Fibroblast of skin of right biceps (primary cell): Measurements from ENCODE around the gene C2orf78.
"Not testable (repeated sequence)": the region's sequence is repeated elsewhere in the genome, so short reads cannot be mapped to it uniquely, and the experiment has no call there.

ENCODE experiments used
- DNase-seq: peaks from one replicate; pipeline ENCODE4 v3.0.0-alpha.2; 2013

The C2orf78 gene, protein sequence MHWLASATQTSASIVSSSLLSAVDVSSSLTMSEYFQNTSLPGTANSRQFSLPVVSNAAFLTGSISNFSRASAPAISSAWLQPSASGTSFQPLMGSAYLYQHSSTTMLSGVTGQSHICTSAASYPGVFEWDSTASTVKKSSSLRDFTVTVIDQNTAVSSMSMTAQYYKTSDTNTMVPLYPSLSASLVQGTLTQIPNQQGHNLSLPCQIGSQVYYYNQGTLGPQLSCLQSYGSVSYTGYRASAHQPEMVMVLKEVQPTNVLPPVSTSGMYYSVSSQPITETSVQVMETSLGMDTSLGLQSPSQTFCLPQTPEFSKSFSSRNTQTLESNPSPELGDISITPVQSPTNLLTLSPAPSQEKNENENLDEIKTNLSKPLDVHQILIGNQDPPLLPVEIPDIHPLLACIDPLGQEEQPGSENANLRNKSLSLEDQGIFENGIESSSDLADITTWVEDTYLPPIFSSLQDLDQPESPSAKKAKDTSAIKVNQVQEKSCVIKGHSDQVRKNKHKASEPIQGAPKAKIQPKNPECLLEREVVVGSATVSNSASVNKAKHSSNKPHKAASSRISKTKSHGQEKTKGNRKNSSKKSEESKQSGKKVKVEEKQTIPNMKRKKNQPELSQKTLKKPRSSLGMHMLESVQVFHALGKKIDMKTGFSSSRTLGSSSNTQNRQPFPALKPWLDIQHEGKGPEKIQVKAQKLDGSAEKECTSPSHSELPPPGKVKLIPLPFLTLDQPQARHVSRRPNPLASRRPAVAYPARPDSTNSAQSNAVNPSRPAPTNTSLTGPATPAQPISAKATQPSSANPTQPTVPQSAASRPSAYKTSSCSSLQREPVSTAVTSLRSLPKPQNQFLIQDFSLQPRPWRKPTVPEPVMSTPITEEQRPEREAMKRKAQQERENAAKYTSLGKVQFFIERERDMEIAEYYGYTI

DNA sequence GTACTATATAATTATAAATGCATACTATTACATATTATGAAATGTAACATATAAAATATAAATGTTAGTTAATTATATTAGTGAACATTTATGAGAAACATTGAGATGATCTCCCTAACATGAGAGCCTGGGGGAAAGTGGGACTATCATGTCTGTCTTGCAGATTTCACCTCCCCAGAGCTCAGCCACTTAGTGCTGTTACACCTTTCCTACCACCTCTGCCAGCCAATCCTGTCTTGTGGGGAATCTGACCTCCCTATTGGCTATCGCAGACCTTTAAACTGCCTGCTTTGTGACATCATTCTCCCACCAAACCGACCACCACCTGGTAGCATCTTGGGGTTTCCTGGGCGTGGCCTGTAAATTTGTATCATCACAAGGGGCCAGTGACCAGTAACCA, at the start of gene C2orf78:
Gene C2orf78 (plus strand): TSS at position 301 of the 400 bp plus-strand sequence. CDS start 127 bp downstream, outside the sequence.
- not testable (repeated sequence) for DNase-seq

DNA sequence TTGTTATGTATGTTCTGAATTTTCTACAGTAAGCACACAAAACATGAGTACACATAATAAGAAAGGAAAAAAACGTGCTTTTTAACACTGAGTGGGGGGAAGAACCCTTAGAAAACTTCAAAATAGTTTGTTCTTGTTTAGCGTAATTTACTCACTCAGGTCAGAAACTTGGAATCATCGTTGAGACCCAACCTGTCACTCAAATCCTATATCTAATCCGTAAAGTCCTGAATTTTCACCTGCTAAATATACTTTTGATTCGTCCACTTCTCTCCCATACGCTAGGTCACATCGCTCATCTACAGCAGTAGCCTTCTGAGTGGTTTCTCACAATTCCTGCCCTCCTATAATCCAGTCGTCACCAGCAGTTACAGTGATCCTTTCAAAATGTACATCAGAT, 47.6 kb upstream of the C2orf78 start:
- no peak for DNase-seq

DNA sequence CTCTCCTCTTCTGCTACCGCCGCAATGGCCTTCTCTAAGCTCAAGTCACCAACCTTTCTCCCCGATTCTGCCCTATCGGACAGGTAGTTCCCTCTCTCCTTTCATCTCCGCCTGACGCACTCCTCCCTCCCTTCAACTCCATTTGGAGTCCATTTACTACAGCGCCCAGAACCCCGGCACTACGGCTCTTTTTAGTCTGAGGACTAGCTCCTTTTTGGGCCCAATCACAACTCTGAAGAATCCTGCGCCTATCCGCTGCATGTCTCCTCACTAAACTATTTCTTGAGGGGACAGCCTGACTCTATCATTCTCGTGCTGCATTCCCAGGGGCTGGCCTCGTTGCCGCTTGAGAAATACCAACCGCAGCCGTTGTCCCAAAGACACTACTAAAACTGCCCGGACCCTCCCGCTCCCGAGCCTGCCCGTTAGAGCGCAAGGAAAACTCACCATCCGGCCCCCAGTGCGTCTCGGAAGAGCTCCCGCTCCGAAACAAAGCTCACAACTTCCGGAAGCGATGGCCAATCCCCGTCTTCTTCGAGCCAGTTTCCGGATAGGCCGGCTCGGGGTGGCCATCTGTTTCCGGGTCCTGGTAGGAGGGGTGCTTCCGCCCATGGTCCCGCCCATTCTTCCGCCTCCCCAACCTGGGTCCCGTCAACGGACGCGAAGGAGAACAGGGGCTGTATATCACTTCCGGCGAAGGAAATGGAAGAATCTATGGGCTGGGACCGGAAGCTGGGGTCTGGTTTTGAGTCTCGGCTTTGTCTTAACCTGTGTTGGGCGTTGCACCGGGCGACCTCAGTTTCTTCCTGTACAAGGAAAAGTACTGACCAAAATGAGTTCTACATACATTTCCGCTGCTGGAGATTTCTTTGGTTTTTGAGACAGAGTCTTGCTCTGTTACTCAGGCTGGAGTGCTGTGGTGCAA, 46.9 kb upstream of the C2orf78 start, which contains the start of gene TPRKB:
Gene TPRKB (minus strand): TSS at position 491 of the 925 bp plus-strand sequence. CDS start 2,776 bp downstream, outside the sequence.
- peak; percentile 99 for DNase-seq

DNA sequence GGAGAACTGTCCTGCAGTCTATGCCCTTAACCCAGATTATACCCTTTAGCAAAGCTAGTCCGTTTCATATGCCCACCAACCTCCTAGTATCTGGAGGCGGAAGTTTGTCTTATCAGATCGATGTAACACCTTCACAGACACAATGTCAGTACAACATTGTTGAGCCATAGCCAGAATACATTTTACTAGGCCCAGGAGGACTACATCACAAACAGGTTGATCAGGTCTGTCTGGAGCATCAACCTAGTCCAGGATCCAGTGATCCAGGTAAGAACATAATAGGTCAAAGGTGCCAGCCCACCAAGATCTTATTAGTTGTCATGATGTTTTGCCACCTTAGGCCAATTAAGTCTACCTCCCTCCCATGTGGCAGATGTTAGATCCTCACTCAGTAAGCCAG, 44.9 kb upstream of the C2orf78 start:
- DNase-seq: no peak

DNA sequence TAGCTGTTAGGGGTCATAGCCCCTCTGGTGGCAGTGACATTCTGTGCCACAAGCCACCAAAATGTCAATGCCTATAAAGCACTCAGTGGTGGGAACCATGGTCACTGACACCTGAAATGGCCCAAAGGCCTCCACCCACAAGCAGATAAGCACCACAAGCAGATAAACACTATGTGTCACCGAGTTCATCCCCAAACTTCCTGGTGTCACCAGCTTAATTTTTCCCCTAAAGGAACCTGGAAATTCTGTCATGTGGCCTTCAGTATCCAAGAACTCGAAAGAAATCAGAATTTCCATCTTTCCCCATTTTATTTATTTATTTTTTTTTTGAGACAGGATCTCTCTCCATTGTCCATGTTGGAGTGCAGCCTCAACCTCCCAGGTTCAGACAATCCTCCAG, 43.2 kb upstream of the C2orf78 start:
- DNase-seq: no peak

DNA sequence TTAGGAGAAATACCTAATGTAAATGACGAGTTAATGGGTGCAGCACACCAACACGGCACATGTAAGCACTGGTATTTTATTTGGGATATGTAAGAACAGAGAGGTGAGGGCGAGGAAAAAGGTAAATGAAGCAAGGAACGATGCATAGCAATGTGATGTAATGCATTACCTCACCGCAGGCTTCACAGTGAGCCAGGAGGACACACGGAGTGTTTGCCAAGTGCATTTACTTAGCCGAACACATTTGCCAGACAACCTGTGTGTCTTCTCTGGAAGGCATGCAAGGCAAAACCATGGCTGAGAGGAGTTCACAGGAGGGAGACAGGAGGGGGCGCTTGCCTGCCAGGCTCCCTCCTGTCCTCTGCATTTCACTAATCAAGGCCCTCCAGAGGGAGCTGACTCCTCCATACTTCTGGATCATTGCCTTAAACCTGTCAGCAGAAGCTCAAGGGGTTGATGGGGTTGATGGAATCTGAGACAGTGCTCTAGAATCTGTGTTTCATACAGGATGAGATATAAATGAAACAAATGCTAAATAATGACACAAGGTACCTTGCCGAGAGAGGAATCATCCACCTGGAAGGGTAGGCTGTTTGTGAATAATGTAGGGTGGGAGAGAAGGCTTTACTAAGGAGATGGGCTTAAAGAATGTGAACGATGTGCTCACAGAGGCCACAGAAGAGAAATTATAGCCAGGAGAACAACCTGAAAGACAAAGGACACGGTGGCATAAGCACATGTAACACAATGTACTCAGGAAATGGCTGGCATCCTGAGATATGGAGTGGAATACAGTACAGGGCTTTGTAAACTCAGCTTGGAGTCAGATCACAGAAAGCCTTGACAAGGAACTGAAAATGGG, 37.7 kb upstream of the C2orf78 start:
- no peak for DNase-seq

DNA sequence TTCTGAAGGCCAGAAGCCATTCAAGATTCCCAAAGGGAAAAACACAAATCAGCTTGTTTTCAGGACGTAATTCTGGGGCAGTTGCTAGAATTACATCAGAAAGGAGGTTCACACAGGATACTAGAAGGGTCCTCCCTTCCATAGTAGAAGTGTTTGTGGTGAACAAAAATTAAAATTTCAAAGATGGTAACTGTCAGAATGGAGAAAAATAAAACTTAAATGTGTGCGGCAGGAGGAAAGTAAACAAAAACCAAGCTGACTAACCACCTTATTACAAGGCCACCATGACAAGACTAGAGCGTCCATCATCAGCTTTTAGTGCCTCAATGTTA, 37.1 kb upstream of the C2orf78 start:
- DNase-seq: no peak

DNA sequence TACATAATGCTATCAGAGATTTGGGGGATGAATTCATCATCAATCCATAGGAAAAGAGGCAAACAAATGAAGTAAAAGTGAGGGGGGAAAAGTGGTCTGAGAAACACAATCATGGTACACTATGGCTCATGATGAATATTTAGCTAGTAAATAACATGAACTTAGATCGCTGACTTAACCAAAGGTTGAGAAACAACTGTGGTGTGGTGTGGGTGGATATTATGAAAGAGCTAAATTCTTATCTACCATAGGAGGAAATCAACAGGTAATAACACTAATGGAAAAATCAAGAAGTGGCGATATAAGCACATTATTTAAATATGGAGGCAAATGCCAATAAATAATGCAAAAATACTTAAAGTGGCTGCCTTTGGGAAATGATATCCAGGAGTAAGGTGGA, 34.7 kb upstream of the C2orf78 start:
- no peak for DNase-seq

DNA sequence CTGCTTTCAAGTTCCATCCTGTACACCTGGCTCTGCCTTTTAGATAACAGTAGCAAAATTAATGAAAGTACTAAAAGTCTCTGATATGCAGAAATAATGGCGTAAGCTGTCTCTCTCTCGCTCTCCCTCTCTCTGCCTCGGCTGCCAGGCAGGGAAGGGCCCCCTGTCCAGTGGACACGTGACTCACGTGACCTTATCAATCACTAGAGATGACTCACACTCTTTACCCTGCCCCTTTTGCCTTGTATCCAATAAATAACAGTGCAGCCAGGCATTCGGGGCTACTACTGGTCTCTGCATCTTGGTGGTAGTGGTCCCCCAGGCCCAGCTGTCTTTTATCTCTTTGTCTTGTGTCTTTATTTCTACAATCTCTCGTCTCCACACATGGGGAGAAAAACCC, 29.7 kb upstream of the C2orf78 start:
- not testable (repeated sequence) for DNase-seq

DNA sequence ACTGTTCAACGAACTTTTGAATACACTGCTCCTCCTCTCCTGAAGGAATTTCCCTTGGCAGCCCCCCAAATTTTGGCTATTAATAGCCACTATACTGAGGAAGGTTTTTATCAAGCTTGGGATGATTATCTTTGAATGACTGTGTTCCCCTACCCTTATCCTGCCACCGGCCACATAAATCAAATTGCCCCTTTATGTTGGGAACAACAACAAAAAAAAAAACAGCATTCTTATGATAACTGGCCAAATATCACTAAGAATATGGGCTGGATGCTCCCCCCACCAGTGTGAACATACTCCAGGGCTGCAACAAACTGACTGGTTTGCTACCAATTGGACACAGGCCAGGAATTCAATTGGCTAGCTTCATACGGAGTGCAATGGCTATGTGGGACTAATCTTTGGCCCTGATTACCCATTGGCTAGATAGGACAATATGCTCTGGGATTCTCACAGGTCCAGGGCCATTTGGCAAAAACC, 24.7 kb upstream of the C2orf78 start:
- peak; percentile 63 for DNase-seq

DNA sequence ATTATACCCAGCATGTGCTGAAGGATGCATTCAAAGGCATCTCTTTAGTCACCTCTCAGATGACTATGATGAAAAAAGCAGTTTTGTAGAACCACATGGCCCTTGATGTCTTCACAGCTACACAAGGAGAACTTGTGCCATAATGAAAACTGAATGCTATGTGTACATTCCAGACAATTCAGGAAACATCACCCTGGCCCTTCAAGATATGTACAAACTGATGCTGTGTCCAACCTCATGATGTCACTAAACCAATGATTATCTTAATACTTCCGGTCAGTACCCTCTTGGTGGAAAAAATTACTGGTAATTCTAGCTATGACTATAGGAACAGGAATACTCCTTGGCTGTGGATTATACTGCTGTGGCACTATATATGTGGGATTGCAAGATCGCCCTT, 24.1 kb upstream of the C2orf78 start:
- DNase-seq: no peak

DNA sequence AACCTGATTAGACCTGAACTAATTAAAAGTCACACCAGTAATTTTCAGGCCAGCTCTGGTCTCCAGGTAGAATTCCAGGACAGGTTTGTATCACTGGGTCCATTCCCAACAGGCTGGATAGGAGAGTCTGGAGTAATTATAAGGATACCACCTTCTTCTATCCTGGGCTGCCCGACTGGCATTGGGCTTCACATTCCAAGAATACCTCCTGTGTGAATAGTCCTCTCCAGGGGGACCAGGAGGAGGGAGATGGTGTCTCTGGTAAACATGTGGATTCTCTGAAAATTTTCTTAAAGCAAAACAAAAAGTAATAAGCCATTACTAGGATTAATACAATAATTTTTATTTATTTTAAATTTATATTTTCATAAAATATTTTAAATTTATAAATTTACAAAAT, 21.4 kb upstream of the C2orf78 start:
- DNase-seq: no peak

DNA sequence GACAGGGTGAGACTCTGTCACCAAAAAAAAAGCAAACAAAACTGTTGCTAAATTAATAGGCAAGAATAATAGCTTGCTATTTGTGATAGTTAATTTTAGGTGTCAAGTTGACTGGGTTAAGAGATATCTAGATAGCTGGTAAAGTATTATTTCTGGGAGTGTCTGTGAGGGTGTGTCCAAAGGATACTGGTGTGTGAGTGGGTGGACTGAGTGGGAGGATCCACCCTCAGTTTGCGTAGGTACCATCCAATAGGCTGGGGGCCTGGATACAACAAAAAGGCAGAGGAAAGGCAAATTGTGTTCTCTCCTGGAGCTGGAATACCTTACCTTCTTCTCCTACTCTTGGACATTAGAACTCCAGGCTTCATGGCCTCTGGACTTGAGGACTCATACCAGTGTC, 19.0 kb upstream of the C2orf78 start:
- DNase-seq: no peak

DNA sequence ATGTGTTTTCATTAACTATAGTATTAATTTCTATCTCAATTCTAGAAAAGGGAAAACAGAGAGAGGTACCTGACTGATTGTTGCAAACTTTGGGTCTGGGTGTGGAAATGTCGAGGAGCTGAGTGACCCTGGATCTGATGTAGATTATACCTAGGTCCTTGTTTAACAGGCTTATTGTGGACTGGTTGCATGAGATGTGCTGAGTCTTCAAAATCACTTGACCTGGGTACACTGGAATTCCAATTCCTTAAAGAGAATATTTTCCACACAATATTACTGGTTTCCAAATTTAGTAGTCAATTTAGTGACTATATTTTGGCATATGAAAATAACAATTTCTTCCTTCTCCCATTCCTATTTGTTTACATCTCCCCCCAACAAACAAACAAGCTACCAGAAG, 17.6 kb upstream of the C2orf78 start:
- DNase-seq: no peak

DNA sequence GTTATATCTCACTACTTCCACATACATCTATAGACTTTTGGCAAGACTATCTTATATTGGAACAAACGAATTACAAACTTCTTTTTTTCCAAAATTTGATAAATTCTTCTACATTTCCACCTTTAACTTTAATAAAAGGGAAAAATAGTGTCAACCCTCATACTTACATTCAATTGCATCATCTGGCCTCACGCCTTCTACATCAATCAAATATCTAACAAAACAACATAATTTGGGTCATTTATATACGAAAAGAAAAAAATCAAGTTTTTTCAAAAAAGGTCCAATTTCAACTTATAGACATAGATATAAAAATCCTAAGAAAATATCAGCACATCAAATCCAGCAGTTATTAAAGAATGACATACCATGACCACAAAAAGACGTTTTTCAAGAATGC, 17.0 kb upstream of the C2orf78 start:
- no peak for DNase-seq

DNA sequence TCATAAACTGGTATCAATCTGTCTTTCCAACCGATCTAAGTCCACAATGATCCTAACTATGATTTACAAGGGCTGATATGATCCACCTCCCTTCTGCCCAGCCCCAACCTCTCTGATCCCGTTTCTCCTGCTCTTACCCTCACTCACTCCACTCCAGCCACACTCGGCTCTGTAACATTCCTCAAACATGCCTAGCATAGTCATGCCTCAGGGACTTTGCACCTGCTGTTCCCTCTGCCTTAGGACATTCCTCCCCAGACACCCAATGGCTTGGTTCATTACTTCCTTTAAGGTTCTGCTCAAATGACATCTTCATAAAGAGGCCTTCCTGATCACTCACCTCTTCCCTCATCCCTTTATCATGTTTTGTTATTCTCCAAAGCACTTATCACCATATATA, 13.3 kb upstream of the C2orf78 start:
- no peak for DNase-seq

DNA sequence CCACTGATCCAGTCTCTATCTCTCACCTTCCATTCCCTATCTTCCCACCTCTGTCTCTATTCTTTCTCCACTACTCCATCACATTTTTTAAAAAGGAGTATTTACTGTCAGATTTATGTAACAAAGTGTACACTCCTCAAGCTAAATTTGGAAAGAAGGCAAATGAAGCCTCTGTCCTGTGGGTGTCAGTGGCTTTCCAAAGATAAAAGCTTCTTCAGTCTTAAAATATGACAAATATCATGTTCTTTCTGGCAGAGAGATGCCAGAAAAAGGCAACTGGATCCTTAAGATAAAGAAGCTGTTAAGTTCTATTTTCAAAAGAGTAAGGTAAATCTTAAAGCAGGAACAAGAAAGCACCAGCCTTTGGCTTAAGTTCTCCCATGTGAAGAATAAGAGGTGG, 11.2 kb upstream of the C2orf78 start:
- DNase-seq: no peak

DNA sequence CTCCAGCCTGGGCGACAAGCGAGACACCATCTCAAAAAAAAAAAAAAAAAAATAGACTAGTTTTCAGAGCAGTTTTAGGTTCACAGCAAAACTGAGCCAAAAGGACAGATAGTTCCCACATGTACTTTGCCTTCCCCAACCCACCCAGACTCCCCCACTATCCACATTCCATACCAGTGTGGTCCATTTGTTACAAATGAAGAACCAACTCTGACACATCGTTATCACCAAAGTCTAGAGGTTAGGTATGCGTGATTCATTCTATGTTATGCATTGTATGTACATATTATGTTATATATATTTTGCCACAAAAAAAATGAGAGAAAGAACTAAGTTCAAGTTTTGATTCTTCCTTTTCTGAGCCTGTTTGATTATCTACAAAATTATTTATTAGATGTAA, 7.6 kb upstream of the C2orf78 start:
- peak; percentile 78 for DNase-seq

DNA sequence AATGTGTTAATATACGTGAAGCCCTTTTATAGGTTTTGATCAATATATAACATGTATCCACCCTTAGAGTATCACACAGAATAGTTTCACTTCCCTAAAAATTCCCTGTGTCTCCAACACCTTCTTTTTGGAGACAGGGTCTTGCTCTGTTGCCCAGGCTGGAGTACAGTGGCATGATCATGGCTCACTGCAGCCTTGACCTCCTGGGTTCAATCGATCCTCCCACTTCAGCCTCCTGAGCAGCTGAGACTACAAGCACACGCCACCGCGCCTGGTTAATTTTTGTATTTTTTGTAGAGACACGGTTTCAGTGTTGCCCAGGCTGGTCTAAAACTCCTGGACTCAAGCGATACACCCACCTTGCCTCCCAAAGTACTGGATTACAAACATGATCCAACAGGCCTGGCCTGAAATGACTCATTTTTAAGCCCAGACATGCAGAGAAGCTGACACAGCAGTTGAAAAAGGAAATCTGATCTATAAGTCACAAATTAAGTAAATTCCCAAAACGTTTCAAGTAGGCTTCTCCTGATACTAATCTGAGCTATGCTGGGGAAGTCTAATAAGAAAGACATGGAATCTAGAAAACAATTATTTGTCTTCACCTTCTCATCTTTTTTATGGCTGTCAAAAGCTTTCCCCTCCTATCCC, 7.0 kb upstream of the C2orf78 start:
- peak; percentile 64 for DNase-seq

DNA sequence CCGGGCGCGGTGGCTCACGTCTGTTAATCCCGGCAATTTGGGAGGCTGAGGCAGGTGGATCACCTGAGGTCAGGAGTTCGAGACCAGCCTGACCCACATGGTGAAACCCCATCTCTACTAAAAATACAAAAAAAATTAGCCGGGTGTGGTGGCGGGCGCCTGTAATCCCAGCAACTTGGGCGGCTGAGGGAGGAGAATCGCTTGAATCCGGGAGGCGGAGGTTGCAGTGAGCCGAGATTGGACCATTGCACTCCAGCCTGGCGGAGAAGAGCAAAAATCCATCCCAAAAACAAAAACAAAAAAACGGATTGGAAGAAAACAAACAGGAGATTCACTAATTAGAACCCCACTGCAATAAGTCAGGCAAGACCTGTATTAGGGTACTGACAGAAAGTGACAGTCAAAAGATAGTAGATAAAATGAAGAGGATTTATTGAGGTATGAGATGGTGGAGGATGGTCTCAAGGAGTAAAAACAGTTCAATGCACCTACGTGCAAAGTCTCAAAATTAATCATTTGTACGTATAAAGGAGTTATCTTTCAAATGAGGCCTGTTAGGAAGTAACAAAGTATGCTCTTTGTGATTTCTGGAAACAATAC, 5.0 kb upstream of the C2orf78 start:
- DNase-seq: not testable (repeated sequence)
